ENCODE data around the gene AP4E1.
"Not testable (repeated sequence)": the region's sequence is repeated elsewhere in the genome, so short reads cannot be mapped to it uniquely, and the experiment has no call there.

Gene AP4E1

GRCh38 chr15:51024735-51025453 lies 116.4 kb downstream of the AP4E1 start:
- DNase-seq (ENCODE audit: low spot score): no peak

- no peak for DNase-seq (ENCODE audit: low spot score)
These were observed 117.0 kb downstream of the AP4E1 start for GRCh38 chr15:51025454-51025846.

- DNase-seq (ENCODE audit: low spot score): no peak
These were observed 122.3 kb downstream of the AP4E1 start for GRCh38 chr15:51030649-51031316.

- not testable (repeated sequence) for DNase-seq (ENCODE audit: low spot score)
These were observed 129.0 kb downstream of the AP4E1 start for GRCh38 chr15:51037474-51037873.

- no peak for DNase-seq (ENCODE audit: low spot score)
These were observed 129.9 kb downstream of the AP4E1 start for GRCh38 chr15:51038162-51038973.

- DNase-seq (ENCODE audit: low spot score): no peak
These were observed 130.5 kb downstream of the AP4E1 start for GRCh38 chr15:51038974-51039319.

- no peak for DNase-seq (ENCODE audit: low spot score)
These were observed 135.7 kb downstream of the AP4E1 start for GRCh38 chr15:51044037-51044727.

- no peak for DNase-seq (ENCODE audit: low spot score)
These were observed 137.5 kb downstream of the AP4E1 start for GRCh38 chr15:51046016-51046415.

- no peak for DNase-seq (ENCODE audit: low spot score)
These were observed 138.4 kb downstream of the AP4E1 start for GRCh38 chr15:51046799-51047449.

- DNase-seq (ENCODE audit: low spot score): no peak
These were observed 139.8 kb downstream of the AP4E1 start for GRCh38 chr15:51048308-51048707.

GRCh38 chr15:51049081-51049480 lies 140.6 kb downstream of the AP4E1 start:
- DNase-seq (ENCODE audit: low spot score): no peak

- DNase-seq (ENCODE audit: low spot score): no peak
These were observed 143.3 kb downstream of the AP4E1 start for GRCh38 chr15:51051776-51052175.

GRCh38 chr15:51053571-51053970 lies 145.1 kb downstream of the AP4E1 start:
- DNase-seq (ENCODE audit: low spot score): no peak

- no peak for DNase-seq (ENCODE audit: low spot score)
These were observed 146.1 kb downstream of the AP4E1 start for GRCh38 chr15:51054535-51054934.
